ENCODE measurements around the gene KPNA1.

GRCh38 chr3:122389892-122390291 is 124.8 kb downstream of the KPNA1 start:
- TF ChIP-seq POLR2AphosphoS5 (IDR thresholded peaks at IDR 0.05; ENCODE audit: insufficient read depth in 1 of 2, low read depth in 1 of 2): no peak
- no peak for TF ChIP-seq CTCF (IDR thresholded peaks at IDR 0.05)
- TF ChIP-seq POLR2A (IDR thresholded peaks at IDR 0.05): no peak

Data from vagina (tissue), 2 donors.